Trophoblast cell (in vitro differentiated cells and primary cell): ENCODE measurements around the gene WTAP.
"Not testable (repeated sequence)": the region's sequence is repeated elsewhere in the genome, so short reads cannot be mapped to it uniquely, and the experiment has no call there.

Experiments
- DNase-seq, 2 donors: peaks; one replicate each; pipeline ENCODE4 v3.0.0-alpha.2; 2016
- H2AFZ ChIP-seq: 2 replicates; pipeline ENCODE4 v1.6.1; 2013; ENCODE audit warnings: low read length, moderate library complexity, mild to moderate bottlenecking; ENCODE audit not compliant: insufficient read depth, poor library complexity
- H2AK5ac ChIP-seq: 2 replicates; pipeline ENCODE4 v1.6.1; 2013; ENCODE audit warnings: mild to moderate bottlenecking, low read length
- H2BK120ac ChIP-seq: 2 replicates; pipeline ENCODE4 v1.6.1; 2013; ENCODE audit warnings: low read length, mild to moderate bottlenecking, moderate library complexity; ENCODE audit not compliant: insufficient read depth, poor library complexity
- H2BK12ac ChIP-seq: 2 replicates; pipeline ENCODE4 v1.6.1; 2013; ENCODE audit warnings: mild to moderate bottlenecking, low read length, moderate library complexity
- H2BK5ac ChIP-seq: 2 replicates; pipeline ENCODE4 v1.6.1; 2013; ENCODE audit warnings: low read length, low read depth, moderate library complexity, mild to moderate bottlenecking; ENCODE audit not compliant: poor library complexity
- H3K14ac ChIP-seq: 2 replicates; pipeline ENCODE4 v1.6.1; 2013; ENCODE audit warnings: mild to moderate bottlenecking, low read length
- H3K18ac ChIP-seq: 2 replicates; pipeline ENCODE4 v1.6.1; 2013; ENCODE audit warnings: mild to moderate bottlenecking, low read length
- H3K23ac ChIP-seq: 2 replicates; pipeline ENCODE4 v1.6.1; 2013; ENCODE audit warnings: low read length
- H3K27ac ChIP-seq: 2 replicates; pipeline ENCODE4 v1.5.1; 2013; ENCODE audit warnings: low read depth, mild to moderate bottlenecking, inconsistent platforms, low read length, moderate library complexity
- H3K27me3 ChIP-seq: 2 replicates; pipeline ENCODE4 v1.6.1; 2013; ENCODE audit warnings: inconsistent platforms, mild to moderate bottlenecking, low read length, moderate library complexity; ENCODE audit not compliant: insufficient read depth
- H3K36me3 ChIP-seq, 2 experiments: 1 replicate in 1 of 2; 2 replicates in 1 of 2; pipeline ENCODE4 v1.6.1; 2013; ENCODE audit warnings: low read length in 2 of 2, mild to moderate bottlenecking in 2 of 2, moderate library complexity in 1 of 2; ENCODE audit not compliant: insufficient read depth in 2 of 2, control insufficient read depth in 1 of 2
- H3K4ac ChIP-seq: 2 replicates; pipeline ENCODE4 v1.6.1; 2013; ENCODE audit warnings: low read depth, mild to moderate bottlenecking, low read length, moderate library complexity
- H3K4me1 ChIP-seq, 2 experiments: 1 replicate in 1 of 2; 2 replicates in 1 of 2; pipeline ENCODE4 v1.6.1; 2013; ENCODE audit warnings: low read length in 2 of 2, mild to moderate bottlenecking in 2 of 2, moderate library complexity in 1 of 2; ENCODE audit not compliant: insufficient read depth in 2 of 2, control insufficient read depth in 1 of 2
- H3K4me2 ChIP-seq: 2 replicates; pipeline ENCODE4 v1.6.1; 2013; ENCODE audit warnings: inconsistent platforms, mild to moderate bottlenecking, low read length, moderate library complexity
- H3K4me3 ChIP-seq: 2 replicates; pipeline ENCODE4 v1.5.1; 2013; ENCODE audit warnings: mild to moderate bottlenecking, low read depth, low read length, inconsistent platforms
- H3K79me1 ChIP-seq: one replicate; pipeline ENCODE4 v1.6.1; 2013; ENCODE audit warnings: low read length
- H3K79me2 ChIP-seq: 2 replicates; pipeline ENCODE4 v1.6.1; 2013; ENCODE audit warnings: low read length, mild to moderate bottlenecking; ENCODE audit not compliant: control insufficient read depth, insufficient read depth, poor library complexity
- H3K9ac ChIP-seq: 2 replicates; pipeline ENCODE4 v1.6.1; 2013; ENCODE audit warnings: mild to moderate bottlenecking, low read length
- H3K9me3 ChIP-seq: 2 replicates; pipeline ENCODE4 v1.6.1; 2013; ENCODE audit warnings: low read depth, mild to moderate bottlenecking, control low read depth, inconsistent platforms, low read length; ENCODE audit not compliant: insufficient read depth
- H4K12ac ChIP-seq: 2 replicates; pipeline ENCODE4 v1.6.1; 2013; ENCODE audit warnings: low read depth, mild to moderate bottlenecking, low read length, moderate library complexity
- H4K8ac ChIP-seq: 2 replicates; pipeline ENCODE4 v1.6.1; 2013; ENCODE audit warnings: low read depth, mild to moderate bottlenecking, low read length, moderate library complexity
- H4K91ac ChIP-seq: one replicate; pipeline ENCODE4 v1.6.1; 2013; ENCODE audit warnings: low read depth, mild to moderate bottlenecking, low read length, moderate library complexity
- WGBS: extraction: QIAGEN DNeasy Blood & Tissue Kit; methylation state at CpG from one replicate; pipeline ENCODE4 v1.1.7; 2013; ENCODE audit warnings: missing lambda C conversion rate; ENCODE audit not compliant: insufficient read length, insufficient coverage; ENCODE audit errors: extremely low coverage; 5-methylcytosine and 5-hydroxymethylcytosine counted together

WTAP gene

GRCh38 chr6:159745081-159745480 is 17.8 kb downstream of the WTAP start:
- H3K9ac ChIP-seq = no peak overlapping the region
- no peaks in the 10 kb centered on the region for H3K79me2 ChIP-seq
- no peak overlapping the region for H2BK12ac ChIP-seq
- H3K9me3 ChIP-seq = no peaks in the 10 kb centered on the region
- H3K27ac ChIP-seq = no peak overlapping the region
- H3K4me3 ChIP-seq = no peak overlapping the region
- no peaks in the 10 kb centered on the region for H3K4me1 ChIP-seq
- no peak overlapping the region for H2BK120ac ChIP-seq
- H3K27me3 ChIP-seq = no peaks in the 10 kb centered on the region
- no peak overlapping the region for H4K91ac ChIP-seq
- no peaks in the 10 kb centered on the region for H3K79me1 ChIP-seq
- H2BK5ac ChIP-seq = no peak overlapping the region
- no peak overlapping the region for H2AK5ac ChIP-seq
- H4K8ac ChIP-seq = no peak overlapping the region
- no peak overlapping the region for H3K14ac ChIP-seq
- no peak overlapping the region for H4K12ac ChIP-seq
- no CpG with 5 or more reads among the region's 7 CpGs for WGBS
- H2AFZ ChIP-seq = no peak overlapping the region
- peak; percentile 65 to 89 for DNase-seq
- H3K4ac ChIP-seq = no peak overlapping the region
- H3K23ac ChIP-seq = no peak overlapping the region
- no peak overlapping the region for H3K4me2 ChIP-seq
- H3K36me3 ChIP-seq = peaks cover 15 to 29% of the 10 kb centered on the region in 2 experiments
- no peak overlapping the region for H3K18ac ChIP-seq

GRCh38 chr6:159746759-159747158 is 19.5 kb downstream of the WTAP start:
- Histone ChIP-seq H3K79me1 (no peaks in the 10 kb centered on the region), H2BK5ac (no peak overlapping the region), H3K23ac (no peak overlapping the region), H3K18ac (no peak overlapping the region), H3K9ac (no peak overlapping the region), H3K4ac (no peak overlapping the region), H4K12ac (no peak overlapping the region), H4K91ac (no peak overlapping the region), H2AK5ac (no peak overlapping the region), H3K4me1 (no peaks in the 10 kb centered on the region), H4K8ac (no peak overlapping the region), H2AFZ (no peak overlapping the region), H3K4me3 (no peak overlapping the region), H2BK12ac (no peak overlapping the region), H3K14ac (no peak overlapping the region), H3K36me3 (peaks cover 17 to 30% of the 10 kb centered on the region in 2 experiments), H3K79me2 (no peaks in the 10 kb centered on the region), H3K27ac (no peak overlapping the region), H2BK120ac (no peak overlapping the region), H3K4me2 (no peak overlapping the region), H3K27me3 (no peaks in the 10 kb centered on the region), H3K9me3 (no peaks in the 10 kb centered on the region)
- WGBS = no CpG with 5 or more reads among the region's 1 CpG
- DNase-seq = no peak

DNA sequence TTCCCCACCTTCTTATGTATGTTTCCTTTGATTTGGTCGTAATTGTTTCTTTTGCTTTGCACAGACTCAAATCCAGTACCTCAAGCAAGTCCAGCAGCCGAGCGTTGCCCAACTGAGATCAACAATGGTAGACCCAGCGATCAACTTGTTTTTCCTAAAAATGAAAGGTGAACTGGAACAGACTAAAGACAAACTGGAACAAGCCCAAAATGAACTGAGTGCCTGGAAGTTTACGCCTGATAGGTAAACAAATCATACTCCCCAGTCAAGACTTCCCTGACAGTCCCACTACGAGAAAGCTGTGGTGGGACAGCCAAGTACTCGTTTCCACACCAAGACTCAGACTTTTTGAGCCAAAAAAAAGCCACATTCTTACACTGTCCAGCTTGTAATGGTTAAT is 20.8 kb downstream of the WTAP start:
- H2AFZ ChIP-seq, H3K4me2 ChIP-seq, H3K27ac ChIP-seq, H3K18ac ChIP-seq, H2BK12ac ChIP-seq, H3K4ac ChIP-seq, H3K4me3 ChIP-seq, H3K14ac ChIP-seq, H3K23ac ChIP-seq, H4K91ac ChIP-seq, H2BK5ac ChIP-seq, H3K9ac ChIP-seq, H3K4me1 ChIP-seq, H2AK5ac ChIP-seq, H4K8ac ChIP-seq, H3K27me3 ChIP-seq, H3K79me2 ChIP-seq, H3K9me3 ChIP-seq, H2BK120ac ChIP-seq, H4K12ac ChIP-seq, H3K79me1 ChIP-seq, DNase-seq: not testable (repeated sequence)
- peaks cover 14 to 28% of the 10 kb centered on the region in 2 experiments for H3K36me3 ChIP-seq
- no CpG with 5 or more reads among the region's 7 CpGs for whole genome bisulfite sequencing

DNA sequence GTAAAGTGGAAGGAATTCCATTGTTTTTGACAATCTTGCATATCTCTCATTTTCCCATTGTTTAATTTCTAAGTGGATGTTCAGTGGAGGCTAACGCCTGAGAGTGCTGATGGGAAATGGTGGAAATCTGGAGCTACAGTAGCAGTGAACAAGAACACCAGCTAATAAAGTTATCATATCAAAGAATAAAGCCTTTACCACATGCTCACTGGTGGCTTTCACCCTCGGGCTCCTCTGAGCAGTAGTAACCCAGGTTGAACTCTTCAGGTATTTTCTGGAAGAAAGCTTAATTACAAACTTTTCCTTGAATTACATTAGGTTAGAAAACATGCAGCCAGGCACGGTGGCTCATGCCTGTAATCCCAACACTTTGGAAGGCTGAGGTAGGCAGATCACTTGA is 24.1 kb downstream of the WTAP start:
- H3K27ac ChIP-seq = no peak overlapping the region
- no peak overlapping the region for H3K23ac ChIP-seq
- peaks cover 17 to 31% of the 10 kb centered on the region in 2 experiments for H3K36me3 ChIP-seq
- no peaks in the 10 kb centered on the region for H3K4me1 ChIP-seq
- no peak overlapping the region for H4K91ac ChIP-seq
- H2BK120ac ChIP-seq = no peak overlapping the region
- DNase-seq = no peak
- H3K79me2 ChIP-seq = no peaks in the 10 kb centered on the region
- no peak overlapping the region for H4K12ac ChIP-seq
- no peak overlapping the region for H3K14ac ChIP-seq
- H3K4ac ChIP-seq = no peak overlapping the region
- H3K79me1 ChIP-seq = no peaks in the 10 kb centered on the region
- H4K8ac ChIP-seq = no peak overlapping the region
- no peak overlapping the region for H3K4me2 ChIP-seq
- no peak overlapping the region for H2BK12ac ChIP-seq
- no peak overlapping the region for H2AFZ ChIP-seq
- H3K18ac ChIP-seq = no peak overlapping the region
- H2AK5ac ChIP-seq = no peak overlapping the region
- no peaks in the 10 kb centered on the region for H3K9me3 ChIP-seq
- H3K9ac ChIP-seq = peak overlapping the region; percentile 38
- WGBS = no CpG with 5 or more reads among the region's 3 CpGs
- no peak overlapping the region for H3K4me3 ChIP-seq
- H3K27me3 ChIP-seq = no peaks in the 10 kb centered on the region
- no peak overlapping the region for H2BK5ac ChIP-seq
